ENCODE results near the gene IFT25.

DNA sequence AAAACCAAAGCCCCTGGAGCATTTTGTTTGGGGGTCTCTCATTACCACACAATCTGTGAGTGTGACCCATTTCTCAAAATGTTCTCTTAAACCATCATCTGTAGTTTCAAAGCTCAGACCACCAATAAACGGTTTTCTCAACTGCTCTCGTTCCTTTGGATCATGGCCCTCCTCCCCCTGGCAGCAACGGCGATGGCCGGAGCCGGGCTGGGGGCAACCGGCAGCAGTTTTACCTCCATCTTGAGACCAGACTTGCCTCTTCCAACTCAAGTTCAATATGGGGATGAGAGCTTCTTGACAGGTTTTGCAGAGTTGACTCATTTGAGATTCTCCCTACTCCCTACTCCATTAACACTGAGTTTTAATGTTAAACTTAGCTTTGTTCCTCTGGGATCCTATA, 30.4 kb upstream of the IFT25 start:
- TF ChIP-seq, protein P1, sequence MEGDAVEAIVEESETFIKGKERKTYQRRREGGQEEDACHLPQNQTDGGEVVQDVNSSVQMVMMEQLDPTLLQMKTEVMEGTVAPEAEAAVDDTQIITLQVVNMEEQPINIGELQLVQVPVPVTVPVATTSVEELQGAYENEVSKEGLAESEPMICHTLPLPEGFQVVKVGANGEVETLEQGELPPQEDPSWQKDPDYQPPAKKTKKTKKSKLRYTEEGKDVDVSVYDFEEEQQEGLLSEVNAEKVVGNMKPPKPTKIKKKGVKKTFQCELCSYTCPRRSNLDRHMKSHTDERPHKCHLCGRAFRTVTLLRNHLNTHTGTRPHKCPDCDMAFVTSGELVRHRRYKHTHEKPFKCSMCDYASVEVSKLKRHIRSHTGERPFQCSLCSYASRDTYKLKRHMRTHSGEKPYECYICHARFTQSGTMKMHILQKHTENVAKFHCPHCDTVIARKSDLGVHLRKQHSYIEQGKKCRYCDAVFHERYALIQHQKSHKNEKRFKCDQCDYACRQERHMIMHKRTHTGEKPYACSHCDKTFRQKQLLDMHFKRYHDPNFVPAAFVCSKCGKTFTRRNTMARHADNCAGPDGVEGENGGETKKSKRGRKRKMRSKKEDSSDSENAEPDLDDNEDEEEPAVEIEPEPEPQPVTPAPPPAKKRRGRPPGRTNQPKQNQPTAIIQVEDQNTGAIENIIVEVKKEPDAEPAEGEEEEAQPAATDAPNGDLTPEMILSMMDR (conservative IDR thresholded peaks at IDR 0.05; ENCODE audit: low read depth in 2 of 2): no peak
- TF ChIP-seq ZNF331 (CRISPR knock-in tag; IDR thresholded peaks at IDR 0.05; ENCODE audit: low read depth): no peak
- TF ChIP-seq NANOG (IDR thresholded peaks at IDR 0.05; ENCODE audit: borderline replicate concordance): no peak
- TF ChIP-seq POLR2AphosphoS5 (IDR thresholded peaks at IDR 0.05; ENCODE audit: low read depth): no peak

Data from GM23338 (cell line).